Gastrocnemius medialis (tissue), 4 donors: ENCODE measurements around the gene ERN2. TPM values are rescaled to one million over a fixed set of nuclear protein-coding genes. Genes with fewer than 3 reads are reported as not detected.

ENCODE experiments used
- ATAC-seq, 2 donors: fragments of 150-250 bp; one replicate each; pipeline ENCODE4 v1.9.1; 2016
- DNase-seq, 2 donors: peaks; one replicate each; pipeline ENCODE4 v3.0.0-alpha.2; 2019
- H3K27ac ChIP-seq, 4 donors: fragments of 200-600 bp; sonication (generic); 1 replicate in 1 of 4; 2 replicates in 3 of 4; pipeline ENCODE4 v1.5.1; 2016 to 2018; ENCODE audit warnings: mild to moderate bottlenecking in 2 of 4, moderate library complexity in 1 of 4
- H3K27me3 ChIP-seq, 3 donors: fragments of 200-600 bp; sonication (generic) in 2 of 3; 1 replicate in 1 of 3; 2 replicates in 2 of 3; pipeline versions ENCODE4 v1.5.1 to v1.6.0; 2016 to 2019; ENCODE audit warnings: mild to moderate bottlenecking in 1 of 3, moderate library complexity in 1 of 3
- H3K36me3 ChIP-seq, 2 donors: fragments of 200-600 bp; sonication (generic) in 1 of 2; one replicate each; pipeline ENCODE4 v1.5.1; 2017 to 2018
- H3K4me1 ChIP-seq, 2 donors: fragments of 200-600 bp; sonication (generic) in 1 of 2; one replicate each; pipeline ENCODE4 v1.5.1; 2016 to 2017; ENCODE audit warnings: mild to moderate bottlenecking in 2 of 2
- H3K4me3 ChIP-seq, 4 donors: fragments of 200-600 bp; sonication (generic) in 3 of 4; 1 replicate in 1 of 4; 2 replicates in 3 of 4; pipeline ENCODE4 v1.5.1; 2016 to 2019; ENCODE audit warnings: mild to moderate bottlenecking in 2 of 4
- H3K9me3 ChIP-seq, 3 donors: fragments of 200-600 bp; sonication (generic) in 2 of 3; 1 replicate in 1 of 3; 2 replicates in 2 of 3; pipeline ENCODE4 v1.5.1; 2016 to 2019
- POLR2A ChIP-seq, 2 donors: fragments of 450-650 bp; IDR thresholded peaks; one replicate each; pipeline ENCODE4 v1.6.1; 2017; ENCODE audit warnings: antibody characterized with exemption in 2 of 2, mild to moderate bottlenecking in 2 of 2, moderate library complexity in 2 of 2
- in situ Hi-C, 4 donors: fragments of 200-750 bp; cut with MboI; loops; one replicate each; pipeline versions ENCODE4 v1.15.0 to v1.8.0; 2017; ENCODE audit warnings: low sequenced_read_pairs in 4 of 4
- intact Hi-C: fragments of 100-400 bp; cut with DNase I; formaldehyde crosslinking; loops from one replicate; pipeline ENCODE4 v1.15.1; 2023; ENCODE audit warnings: low total_unique reads
- total RNA-seq, 4 donors: library from RNA; depleted of rRNA; stranded (reverse); fragments of >200 nt; gene quantifications; one replicate each; pipeline versions ENCODE4 v1.1.0 to v1.2.3, GENCODE V29; 2016
- TF ChIP-seq, protein P1 (sequence below), 5 experiments: fragments of 450-650 bp in 3 of 5; fragments of 200-600 bp in 2 of 5; sonication (generic) in 2 of 5; IDR thresholded peaks in 4 of 5; conservative IDR thresholded peaks in 1 of 5; 1 replicate in 4 of 5; 2 replicates in 1 of 5; pipeline ENCODE4 v1.5.1; 2016 to 2019; ENCODE audit warnings: antibody characterized with exemption in 5 of 5, mild to moderate bottlenecking in 3 of 5, moderate library complexity in 3 of 5

The ERN2 gene
- total RNA-seq, 4 donors from 2014 or later: 1.1 TPM; not detected in 3

DNA sequence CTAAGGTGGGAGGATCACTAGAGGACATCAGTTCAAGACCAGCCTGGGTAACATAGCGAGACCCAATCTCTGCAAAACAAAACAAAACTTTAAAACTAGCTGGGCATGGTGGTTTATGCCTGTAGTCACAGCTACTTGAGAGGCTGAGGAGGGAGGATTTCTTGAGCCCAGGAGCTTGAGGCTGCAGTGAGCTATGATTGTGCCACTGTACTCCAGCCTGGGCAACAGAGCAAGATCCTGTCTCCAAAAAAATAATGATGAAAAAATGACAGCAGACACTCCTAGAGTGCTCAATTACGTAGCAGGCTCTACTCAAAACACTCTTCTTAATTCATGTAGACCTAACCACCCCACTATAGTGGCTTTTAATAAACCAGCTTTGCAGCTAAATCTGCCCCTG, 12.9 kb downstream of the ERN2 start:
- Histone ChIP-seq H3K27ac (no peak overlapping the region), H3K36me3 (no peaks in the 10 kb centered on the region), H3K4me3 (no peak overlapping the region), H3K4me1 (no peaks in the 10 kb centered on the region), H3K27me3 (no peaks in the 10 kb centered on the region), H3K9me3 (no peaks in the 10 kb centered on the region)
- ATAC-seq (no peak), DNase-seq (no peak)
- in situ Hi-C loops (no loop called here), intact Hi-C loops (no loop called here)
- TF ChIP-seq POLR2A (IDR thresholded peaks at IDR 0.05): no peak
- TF ChIP-seq, protein P1, sequence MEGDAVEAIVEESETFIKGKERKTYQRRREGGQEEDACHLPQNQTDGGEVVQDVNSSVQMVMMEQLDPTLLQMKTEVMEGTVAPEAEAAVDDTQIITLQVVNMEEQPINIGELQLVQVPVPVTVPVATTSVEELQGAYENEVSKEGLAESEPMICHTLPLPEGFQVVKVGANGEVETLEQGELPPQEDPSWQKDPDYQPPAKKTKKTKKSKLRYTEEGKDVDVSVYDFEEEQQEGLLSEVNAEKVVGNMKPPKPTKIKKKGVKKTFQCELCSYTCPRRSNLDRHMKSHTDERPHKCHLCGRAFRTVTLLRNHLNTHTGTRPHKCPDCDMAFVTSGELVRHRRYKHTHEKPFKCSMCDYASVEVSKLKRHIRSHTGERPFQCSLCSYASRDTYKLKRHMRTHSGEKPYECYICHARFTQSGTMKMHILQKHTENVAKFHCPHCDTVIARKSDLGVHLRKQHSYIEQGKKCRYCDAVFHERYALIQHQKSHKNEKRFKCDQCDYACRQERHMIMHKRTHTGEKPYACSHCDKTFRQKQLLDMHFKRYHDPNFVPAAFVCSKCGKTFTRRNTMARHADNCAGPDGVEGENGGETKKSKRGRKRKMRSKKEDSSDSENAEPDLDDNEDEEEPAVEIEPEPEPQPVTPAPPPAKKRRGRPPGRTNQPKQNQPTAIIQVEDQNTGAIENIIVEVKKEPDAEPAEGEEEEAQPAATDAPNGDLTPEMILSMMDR (IDR thresholded peaks at IDR 0.05 in 4 of 5, conservative IDR thresholded peaks at IDR 0.05 in 1 of 5): no peak

- Histone ChIP-seq H3K36me3 (no peaks in the 10 kb centered on the region), H3K27ac (no peak overlapping the region), H3K9me3 (no peaks in the 10 kb centered on the region), H3K4me1 (no peaks in the 10 kb centered on the region), H3K27me3 (no peaks in the 10 kb centered on the region), H3K4me3 (no peak overlapping the region)
- intact Hi-C loops (no loop called here), in situ Hi-C loops (no loop called here)
- TF ChIP-seq, protein P1 (IDR thresholded peaks at IDR 0.05 in 4 of 5, conservative IDR thresholded peaks at IDR 0.05 in 1 of 5): no peak
- TF ChIP-seq POLR2A (IDR thresholded peaks at IDR 0.05): no peak
- ATAC-seq: no peak
- DNase-seq: no peak
Observed at GRCh38 chr16:23699100-23699499, 13.9 kb downstream of the ERN2 start.

DNA sequence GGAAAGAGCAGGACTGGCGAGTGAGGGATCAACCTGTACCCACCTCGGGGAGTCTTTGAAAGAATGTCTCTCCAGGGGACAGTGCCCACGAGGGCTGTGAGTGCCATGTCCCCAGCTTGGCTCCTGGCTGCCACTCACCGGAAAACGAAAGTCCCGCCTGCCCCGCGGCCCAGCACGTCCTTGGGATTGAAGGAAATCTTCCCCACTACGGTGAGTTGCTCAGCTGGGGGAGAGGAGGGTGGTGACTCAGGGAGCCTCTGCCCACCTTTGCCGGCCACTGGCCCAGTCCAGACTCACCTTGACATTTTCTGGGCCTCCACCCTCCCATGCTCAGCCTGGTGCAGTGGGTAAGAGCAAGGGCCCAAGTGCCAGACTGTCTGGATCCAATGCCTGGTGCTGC, 17.3 kb downstream of the ERN2 start:
- H3K9me3 ChIP-seq: no peaks in the 10 kb centered on the region
- H3K4me1 ChIP-seq: peaks cover 0 to 9% of the 10 kb centered on the region in 2 donors
- H3K27ac ChIP-seq: no peak overlapping the region
- H3K27me3 ChIP-seq: no peaks in the 10 kb centered on the region
- no peak overlapping the region for H3K4me3 ChIP-seq
- TF ChIP-seq, protein P1 (IDR thresholded peaks at IDR 0.05 in 4 of 5, conservative IDR thresholded peaks at IDR 0.05 in 1 of 5): no peak
- TF ChIP-seq POLR2A (IDR thresholded peaks at IDR 0.05): no peak
- DNase-seq (no peak), ATAC-seq (no peak)
- peaks cover 0 to 6% of the 10 kb centered on the region in 2 donors for H3K36me3 ChIP-seq
- intact Hi-C loops (no loop called here), in situ Hi-C loops (no loop called here)

- no peaks in the 10 kb centered on the region for H3K27me3 ChIP-seq
- in situ Hi-C loops: no loop called here
- no peaks in the 10 kb centered on the region for H3K9me3 ChIP-seq
- ATAC-seq: no peak
- peaks cover 0 to 15% of the 10 kb centered on the region in 2 donors for H3K36me3 ChIP-seq
- intact Hi-C loops: no loop called here
- H3K27ac ChIP-seq: no peak overlapping the region
- DNase-seq: no peak
- H3K4me1 ChIP-seq: peaks cover 0 to 9% of the 10 kb centered on the region in 2 donors
- no peak overlapping the region for H3K4me3 ChIP-seq
- TF ChIP-seq, protein P1 (IDR thresholded peaks at IDR 0.05 in 4 of 5, conservative IDR thresholded peaks at IDR 0.05 in 1 of 5): no peak
- TF ChIP-seq POLR2A (IDR thresholded peaks at IDR 0.05): no peak
Observed at GRCh38 chr16:23694644-23695373, 18.2 kb downstream of the ERN2 start.

- H3K9me3 ChIP-seq: no peaks in the 10 kb centered on the region
- H3K4me1 ChIP-seq: peaks cover 0 to 9% of the 10 kb centered on the region in 2 donors
- H3K4me3 ChIP-seq: no peak overlapping the region
- no peak for TF ChIP-seq POLR2A (IDR thresholded peaks at IDR 0.05)
- TF ChIP-seq, protein P1 (IDR thresholded peaks at IDR 0.05 in 4 of 5, conservative IDR thresholded peaks at IDR 0.05 in 1 of 5): no peak
- H3K36me3 ChIP-seq: peaks cover 0 to 21% of the 10 kb centered on the region in 2 donors
- DNase-seq (no peak), ATAC-seq (no peak)
- in situ Hi-C loops: no loop called here
- no peak overlapping the region for H3K27ac ChIP-seq
- intact Hi-C loops: no loop called here
- no peaks in the 10 kb centered on the region for H3K27me3 ChIP-seq
Observed at GRCh38 chr16:23694265-23694643, 18.8 kb downstream of the ERN2 start.
